AG09309 (cell line): ENCODE measurements around the gene PACS2.

ENCODE experiments used
- DNase-seq: peaks from one replicate; pipeline ENCODE4 v3.0.0-alpha.2; 2010; ENCODE audit warnings: low read depth
- H3K4me3 ChIP-seq: 2 replicates; pipeline ENCODE4 v1.5.1; 2011; ENCODE audit warnings: mild to moderate bottlenecking, low read depth, low read length, moderate library complexity; ENCODE audit not compliant: control insufficient read depth
- CTCF ChIP-seq: IDR thresholded peaks from 2 replicates; pipeline ENCODE4 v1.5.1; 2011; ENCODE audit warnings: mild to moderate bottlenecking, low read depth, low read length, inconsistent platforms; ENCODE audit not compliant: insufficient read depth, control insufficient read depth; ENCODE audit errors: missing control alignments

Gene PACS2

GRCh38 chr14:105444859-105445258 is 130.3 kb downstream of the PACS2 start:
- no peak for DNase-seq
- no peak overlapping the region for H3K4me3 ChIP-seq
- TF ChIP-seq CTCF = no peak

- no peak for DNase-seq
- H3K4me3 ChIP-seq = no peak overlapping the region
- TF ChIP-seq CTCF = no peak
Observed at GRCh38 chr14:105445290-105445689, 130.7 kb downstream of the PACS2 start.

- no peak for DNase-seq
- no peak overlapping the region for H3K4me3 ChIP-seq
- TF ChIP-seq CTCF = no peak
Observed at GRCh38 chr14:105445901-105446845, 131.6 kb downstream of the PACS2 start.

GRCh38 chr14:105446971-105447370 is 132.4 kb downstream of the PACS2 start:
- no peak for DNase-seq
- no peak for TF ChIP-seq CTCF
- no peak overlapping the region for H3K4me3 ChIP-seq
